Immature natural killer cell (primary cell): ENCODE data around the gene TMEM141. TPM values are rescaled to one million over a fixed set of nuclear protein-coding genes. Genes with fewer than 3 reads are reported as not detected.

Experiments
- polyA plus RNA-seq, 3 donors: library from polyadenylated mRNA; unstranded; fragments of 300-500 nt; fragmentation: Illumina TruSeq; gene quantifications; one replicate each; pipeline ENCODE4 v1.2.3, GENCODE V29; 2021

TMEM141 gene
- polyA plus RNA-seq, 3 donors from 2014 or later, result 61.2 to 83.3 (median 62.1) TPM

Other genes with a start within 250 kb of the TMEM141 start
- 10 to 100 TPM in 1 of 3 donors, 1 to 10 TPM in 1, under 1 TPM in 1; 0.98 to 22.8 (median 4.3) TPM for gene NOTCH1, start 245.3 kb upstream of the TMEM141 start, polyA plus RNA-seq
- gene EGFL7, start 128.4 kb upstream of the TMEM141 start, polyA plus RNA-seq, result 1 to 10 TPM in 1 of 3 donors, not detected in 2; 1.6 TPM
- gene AGPAT2, start 103.9 kb upstream of the TMEM141 start, polyA plus RNA-seq, result 10 to 100 TPM; 34.0 to 40.9 (median 35.2) TPM
- under 1 TPM in 1 of 3 donors, not detected in 2; 0.19 TPM for gene DIPK1B, start 78.8 kb upstream of the TMEM141 start, polyA plus RNA-seq
- gene LCN10, start 48.4 kb upstream of the TMEM141 start, polyA plus RNA-seq, result not detected
- not detected for gene LCN6, start 42.8 kb upstream of the TMEM141 start, polyA plus RNA-seq
- under 1 TPM in 1 of 3 donors, not detected in 2; 0.62 TPM for gene LCN8, start 33.1 kb upstream of the TMEM141 start, polyA plus RNA-seq
- gene LCN15, start 26.8 kb upstream of the TMEM141 start, polyA plus RNA-seq, result not detected
- gene CCDC183, start 5.0 kb downstream of the TMEM141 start, polyA plus RNA-seq, result under 1 TPM; 0.37 to 0.46 (median 0.40) TPM
- gene RABL6, start 16.6 kb downstream of the TMEM141 start, polyA plus RNA-seq, result 10 to 100 TPM in 2 of 3 donors, 1 to 10 TPM in 1; 5.4 to 24.6 (median 11.0) TPM
- under 1 TPM; 0.09 to 1.00 (median 0.82) TPM for gene AJM1, start 51.1 kb downstream of the TMEM141 start, polyA plus RNA-seq
- gene PHPT1, start 58.1 kb downstream of the TMEM141 start, polyA plus RNA-seq, result 100 to 1,000 TPM; 127 to 212 (median 166) TPM
- gene MAMDC4, start 61.0 kb downstream of the TMEM141 start, polyA plus RNA-seq, result under 1 TPM in 1 of 3 donors, not detected in 2; 0.19 TPM
- 100 to 1,000 TPM; 309 to 463 (median 411) TPM for gene EDF1, start 75.0 kb downstream of the TMEM141 start, polyA plus RNA-seq
- 10 to 100 TPM in 2 of 3 donors, 1 to 10 TPM in 1; 7.6 to 32.7 (median 11.0) TPM for gene TRAF2, start 95.2 kb downstream of the TMEM141 start, polyA plus RNA-seq
- 100 to 1,000 TPM; 120 to 211 (median 120) TPM for gene FBXW5, start 153.4 kb downstream of the TMEM141 start, polyA plus RNA-seq
- gene C8G, start 153.9 kb downstream of the TMEM141 start, polyA plus RNA-seq, result 1 to 10 TPM; 1.7 to 5.1 (median 2.1) TPM
- gene LCN12, start 160.9 kb downstream of the TMEM141 start, polyA plus RNA-seq, result not detected
- gene PTGDS, start 186.2 kb downstream of the TMEM141 start, polyA plus RNA-seq, result 100 to 1,000 TPM in 2 of 3 donors, 10 to 100 TPM in 1; 93.2 to 201 (median 164) TPM
- gene LCNL1, start 191.6 kb downstream of the TMEM141 start, polyA plus RNA-seq, result not detected
- gene PAXX, start 201.1 kb downstream of the TMEM141 start, polyA plus RNA-seq, result 100 to 1,000 TPM; 135 to 207 (median 182) TPM
- 100 to 1,000 TPM; 673 to 911 (median 762) TPM for gene CLIC3, start 205.2 kb downstream of the TMEM141 start, polyA plus RNA-seq
- gene ABCA2, start 236.9 kb downstream of the TMEM141 start, polyA plus RNA-seq, result 10 to 100 TPM in 1 of 3 donors, 1 to 10 TPM in 2; 2.2 to 34.5 (median 6.3) TPM
- gene FUT7, start 240.7 kb downstream of the TMEM141 start, polyA plus RNA-seq, result 10 to 100 TPM; 20.6 to 33.0 (median 25.6) TPM